GM12801 (cell line): ENCODE data around the gene GSTA4.

Experiments used
- CTCF ChIP-seq: IDR thresholded peaks from one replicate; pipeline ENCODE4 v1.5.1; 2011; ENCODE audit warnings: control low read depth; ENCODE audit not compliant: insufficient read length; ENCODE audit errors: extremely low read depth

GSTA4 gene

GRCh38 chr6:53014744-53015143, 19.7 kb upstream of the GSTA4 start:
- no peak for TF ChIP-seq CTCF

- no peak for TF ChIP-seq CTCF
These were observed 19.0 kb upstream of the GSTA4 start for GRCh38 chr6:53014063-53014462.

GRCh38 chr6:53011979-53012378, 16.9 kb upstream of the GSTA4 start:
- no peak for TF ChIP-seq CTCF

GRCh38 chr6:53010504-53010903, 15.4 kb upstream of the GSTA4 start:
- TF ChIP-seq CTCF: no peak

- TF ChIP-seq CTCF: no peak
These were observed 14.4 kb upstream of the GSTA4 start for GRCh38 chr6:53009511-53009910.

GRCh38 chr6:53009056-53009455, 14.0 kb upstream of the GSTA4 start:
- TF ChIP-seq CTCF: no peak

GRCh38 chr6:53005663-53006250, 10.7 kb upstream of the GSTA4 start:
- TF ChIP-seq CTCF: no peak
